DOHH2 (cell line): ENCODE data around the gene REXO1.

Experiments used
- H3F3A ChIP-seq: fragments of 200-600 bp; sonication (generic), shearing (Covaris generic); 2 replicates; pipeline ENCODE4 v1.6.0; 2016; ENCODE audit warnings: antibody characterized with exemption, mild to moderate bottlenecking; ENCODE audit not compliant: control insufficient read depth, insufficient read depth
- H3K27ac ChIP-seq: fragments of 200-600 bp; sonication (generic); 2 replicates; pipeline ENCODE4 v1.5.1; 2014; ENCODE audit warnings: low read depth, mild to moderate bottlenecking, low read length, moderate library complexity
- H3K27me3 ChIP-seq: fragments of 200-600 bp; sonication (generic); 2 replicates; pipeline ENCODE4 v1.6.1; 2014; ENCODE audit warnings: mild to moderate bottlenecking, low read length, mixed read lengths; ENCODE audit not compliant: control insufficient read depth
- H3K36me3 ChIP-seq: fragments of 200-600 bp; sonication (generic); 2 replicates; pipeline ENCODE4 v1.6.1; 2014; ENCODE audit warnings: mild to moderate bottlenecking, low read length, moderate library complexity, mixed read lengths; ENCODE audit not compliant: control insufficient read depth
- H3K4me1 ChIP-seq: fragments of 200-600 bp; sonication (generic); 2 replicates; pipeline ENCODE4 v1.6.1; 2014; ENCODE audit warnings: mild to moderate bottlenecking, low read length, mixed read lengths; ENCODE audit not compliant: control insufficient read depth
- H3K4me2 ChIP-seq: fragments of 200-600 bp; sonication (generic); 2 replicates; pipeline ENCODE4 v1.6.0; 2014; ENCODE audit warnings: mild to moderate bottlenecking, low read length, moderate library complexity
- H3K4me3 ChIP-seq: fragments of 200-600 bp; sonication (generic); 2 replicates; pipeline ENCODE4 v1.5.1; 2014; ENCODE audit warnings: mild to moderate bottlenecking, low read length, mixed read lengths
- H3K79me2 ChIP-seq: fragments of 200-600 bp; sonication (generic); 2 replicates; pipeline ENCODE4 v1.6.1; 2014; ENCODE audit warnings: mild to moderate bottlenecking, low read length, mixed read lengths; ENCODE audit not compliant: control insufficient read depth
- H3K9me2 ChIP-seq: fragments of 200-600 bp; sonication (generic); replicated peaks from 2 replicates; pipeline ENCODE4 v1.6.1; 2014; ENCODE audit warnings: mild to moderate bottlenecking, low read length, mixed read lengths; ENCODE audit not compliant: control insufficient read depth
- H3K9me3 ChIP-seq: fragments of 200-600 bp; sonication (generic); 2 replicates; pipeline ENCODE4 v1.6.1; 2014; ENCODE audit warnings: antibody characterized with exemption, low read length, mixed read lengths; ENCODE audit not compliant: control insufficient read depth, insufficient read depth
- H4K20me1 ChIP-seq: fragments of 200-600 bp; sonication (generic); 2 replicates; pipeline ENCODE4 v1.6.0; 2014; ENCODE audit warnings: low read depth, mild to moderate bottlenecking, antibody characterized with exemption, low read length, moderate library complexity; ENCODE audit not compliant: control insufficient read depth, insufficient read depth
- CTCF ChIP-seq: fragments of 200-600 bp; sonication (generic); IDR thresholded peaks from one replicate; pipeline ENCODE4 v1.5.1; 2014; ENCODE audit warnings: antibody characterized with exemption, mild to moderate bottlenecking, low read depth, low read length; ENCODE audit not compliant: poor library complexity, severe bottlenecking
- EZH2phosphoT487 ChIP-seq: fragments of 200-600 bp; sonication (generic); IDR thresholded peaks from 2 replicates; pipeline ENCODE4 v1.6.1; 2017; ENCODE audit warnings: borderline replicate concordance, mild to moderate bottlenecking, antibody characterized with exemption, low read length, moderate library complexity, mixed read lengths

Gene REXO1

GRCh38 chr19:1884719-1885334, 36.5 kb upstream of the REXO1 start:
- Histone ChIP-seq H3F3A (no peaks in the 10 kb centered on the region), H3K27ac (no peak overlapping the region), H3K9me2 (no peaks in the 10 kb centered on the region), H3K4me1 (peaks cover 35% of the 10 kb centered on the region), H3K27me3 (no peaks in the 10 kb centered on the region), H3K4me2 (peak overlapping the region; percentile 98), H3K9me3 (no peaks in the 10 kb centered on the region), H3K36me3 (peaks cover 17% of the 10 kb centered on the region), H3K79me2 (peaks cover 47% of the 10 kb centered on the region), H3K4me3 (peak overlapping the region; percentile 99), H4K20me1 (peaks cover 26% of the 10 kb centered on the region)
- TF ChIP-seq EZH2phosphoT487 (no peak), CTCF (no peak)

GRCh38 chr19:1884291-1884718, 36.0 kb upstream of the REXO1 start:
- H3K79me2 ChIP-seq, result peaks cover 47% of the 10 kb centered on the region
- H3K4me3 ChIP-seq, result peak overlapping the region; percentile 99
- H4K20me1 ChIP-seq, result peaks cover 26% of the 10 kb centered on the region
- H3K4me2 ChIP-seq, result peak overlapping the region; percentile 98
- peaks cover 17% of the 10 kb centered on the region for H3K36me3 ChIP-seq
- TF ChIP-seq CTCF (no peak), EZH2phosphoT487 (no peak)
- H3K27ac ChIP-seq, result no peak overlapping the region
- H3F3A ChIP-seq, result no peaks in the 10 kb centered on the region
- no peaks in the 10 kb centered on the region for H3K9me2 ChIP-seq
- no peaks in the 10 kb centered on the region for H3K27me3 ChIP-seq
- H3K4me1 ChIP-seq, result peaks cover 35% of the 10 kb centered on the region
- H3K9me3 ChIP-seq, result no peaks in the 10 kb centered on the region

- H3K4me1 ChIP-seq, result peaks cover 35% of the 10 kb centered on the region
- H3F3A ChIP-seq, result no peaks in the 10 kb centered on the region
- no peaks in the 10 kb centered on the region for H3K9me2 ChIP-seq
- peaks cover 17% of the 10 kb centered on the region for H3K36me3 ChIP-seq
- no peak for TF ChIP-seq EZH2phosphoT487
- no peak for TF ChIP-seq CTCF
- H3K4me3 ChIP-seq, result peak overlapping the region; percentile 99
- peaks cover 26% of the 10 kb centered on the region for H4K20me1 ChIP-seq
- no peak overlapping the region for H3K27ac ChIP-seq
- no peaks in the 10 kb centered on the region for H3K27me3 ChIP-seq
- peak overlapping the region; percentile 98 for H3K4me2 ChIP-seq
- H3K9me3 ChIP-seq, result no peaks in the 10 kb centered on the region
- H3K79me2 ChIP-seq, result peaks cover 47% of the 10 kb centered on the region
These were observed 35.5 kb upstream of the REXO1 start for GRCh38 chr19:1883784-1884183.
